Measurements from ENCODE around the gene PTPN1. TPM values are rescaled to one million over a fixed set of nuclear protein-coding genes. Genes with fewer than 3 reads are reported as not detected.

Gene PTPN1
- total and polyA plus RNA-seq, 2 donors (not counting 3 experiments of a cell fraction or from before 2014, with no cell fraction given), result 41.1 to 64.3 TPM

DNA sequence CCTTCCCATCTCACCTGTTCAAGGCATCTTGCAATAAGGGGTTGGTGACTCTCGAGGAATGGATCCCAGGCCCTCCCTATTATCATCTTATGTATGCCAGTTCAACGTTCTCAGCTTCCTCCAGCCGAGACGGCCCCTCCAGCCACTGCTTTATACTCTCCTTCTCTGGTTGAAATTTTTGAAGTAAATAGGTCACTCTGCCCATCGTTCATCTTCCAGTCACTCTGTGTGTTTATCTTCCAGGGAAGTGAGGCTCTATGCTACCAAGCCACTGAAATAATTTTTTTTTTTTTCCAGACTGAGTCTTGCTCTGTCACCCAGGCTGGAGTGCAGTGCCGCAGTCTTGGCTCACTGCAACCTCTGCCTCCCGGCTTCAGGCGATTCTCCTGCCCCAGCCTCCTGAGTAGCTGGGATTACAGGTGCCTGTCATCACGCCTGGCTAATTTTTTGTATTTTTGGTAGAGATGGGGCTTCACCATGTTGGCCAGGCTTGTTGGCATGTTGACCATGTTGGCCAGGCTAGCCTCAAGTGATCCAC is 17.0 kb downstream of the PTPN1 start:
- intact Hi-C loops (cut with micrococcal nuclease) (no loop called here), dilution Hi-C loops (cut with MboI; ENCODE audit: extremely low pct_ligation_motif_present, low sequenced_read_pairs) (no loop called here)
- Histone ChIP-seq H3K27me3 (ENCODE audit: control insufficient read depth in 2 of 2, insufficient read depth in 2 of 2, low read length in 2 of 2) (no peaks in the 10 kb centered on the region), H4K20me1 (replicated peaks; ENCODE audit: control insufficient read depth, extremely low read depth, insufficient read depth, low read length) (no peaks in the 10 kb centered on the region), H3K4me2 (ENCODE audit: insufficient read depth, low read length) (no peak overlapping the region), H3K79me2 (ENCODE audit: control insufficient read depth, insufficient read depth, low read length) (peaks cover 92% of the 10 kb centered on the region), H3K27ac (ENCODE audit: insufficient read depth, low read depth, low read length) (peak overlapping the region; percentile 34), H3K4me1 (ENCODE audit: control insufficient read depth, extremely low read depth, insufficient read depth, low read length) (peaks cover 48% of the 10 kb centered on the region), H3K9ac (replicated peaks; ENCODE audit: extremely low read depth, insufficient read depth, low read length) (no peak overlapping the region), H3K4me3 (replicated peaks in 1 of 3; ENCODE audit: insufficient read depth in 1 of 3, low read depth in 1 of 3, low read length in 3 of 3) (no peak overlapping the region), H2AFZ (ENCODE audit: low read depth, low read length) (no peak overlapping the region), H3K9me3 (replicated peaks; ENCODE audit: control insufficient read depth, insufficient read depth, low read length) (no peaks in the 10 kb centered on the region), H3K9me1 (replicated peaks; ENCODE audit: control insufficient read depth, extremely low read depth, insufficient read depth, low read length) (no peaks in the 10 kb centered on the region), H3K36me3 (ENCODE audit: control insufficient read depth in 2 of 2, extremely low read depth in 1 of 2, insufficient read depth in 2 of 2, low read length in 2 of 2) (no peaks in the 10 kb centered on the region)
- ChIA-PET POLR2A (interaction anchor here (0.8 to 1.0 kb wide), 2 partner anchors 14 to 15 kb away, joined by 3 to 4 read pairs; no protein-coding TSS in a partner anchor), CTCF (interaction anchor here (1.2 to 3.1 kb wide), 8 partner anchors 10 to 49 kb away, joined by 3 to 19 read pairs (median 4); no protein-coding TSS in a partner anchor)
- no TSS peak for BruUV-seq (replicated peaks)
- FAIRE-seq, result no peak
- no peak for DNase-seq (ENCODE audit: low read depth, low spot score)
- TF ChIP-seq GATA2 (IDR thresholded peaks at IDR 0.05; ENCODE audit: insufficient read depth, insufficient read length, low read depth, low read length) (no peak), POLR2AphosphoS5 (IDR thresholded peaks at IDR 0.05; ENCODE audit: insufficient read depth, low read depth, low read length) (no peak), JUN (IDR thresholded peaks at IDR 0.05; ENCODE audit: borderline replicate concordance, insufficient read depth, insufficient read length, low read depth) (no peak), POLR2A (IDR thresholded peaks at IDR 0.05; ENCODE audit: low read depth, low read length) (no peak), EZH2 (IDR thresholded peaks at IDR 0.05; ENCODE audit: borderline replicate concordance, low read depth, low read length, severe bottlenecking) (no peak)
- TF ChIP-seq, protein P1, sequence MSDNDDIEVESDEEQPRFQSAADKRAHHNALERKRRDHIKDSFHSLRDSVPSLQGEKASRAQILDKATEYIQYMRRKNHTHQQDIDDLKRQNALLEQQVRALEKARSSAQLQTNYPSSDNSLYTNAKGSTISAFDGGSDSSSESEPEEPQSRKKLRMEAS (IDR thresholded peaks at IDR 0.05; ENCODE audit: insufficient read depth, insufficient read length), result no peak
- TF ChIP-seq, protein P2, sequence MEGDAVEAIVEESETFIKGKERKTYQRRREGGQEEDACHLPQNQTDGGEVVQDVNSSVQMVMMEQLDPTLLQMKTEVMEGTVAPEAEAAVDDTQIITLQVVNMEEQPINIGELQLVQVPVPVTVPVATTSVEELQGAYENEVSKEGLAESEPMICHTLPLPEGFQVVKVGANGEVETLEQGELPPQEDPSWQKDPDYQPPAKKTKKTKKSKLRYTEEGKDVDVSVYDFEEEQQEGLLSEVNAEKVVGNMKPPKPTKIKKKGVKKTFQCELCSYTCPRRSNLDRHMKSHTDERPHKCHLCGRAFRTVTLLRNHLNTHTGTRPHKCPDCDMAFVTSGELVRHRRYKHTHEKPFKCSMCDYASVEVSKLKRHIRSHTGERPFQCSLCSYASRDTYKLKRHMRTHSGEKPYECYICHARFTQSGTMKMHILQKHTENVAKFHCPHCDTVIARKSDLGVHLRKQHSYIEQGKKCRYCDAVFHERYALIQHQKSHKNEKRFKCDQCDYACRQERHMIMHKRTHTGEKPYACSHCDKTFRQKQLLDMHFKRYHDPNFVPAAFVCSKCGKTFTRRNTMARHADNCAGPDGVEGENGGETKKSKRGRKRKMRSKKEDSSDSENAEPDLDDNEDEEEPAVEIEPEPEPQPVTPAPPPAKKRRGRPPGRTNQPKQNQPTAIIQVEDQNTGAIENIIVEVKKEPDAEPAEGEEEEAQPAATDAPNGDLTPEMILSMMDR (IDR thresholded peaks at IDR 0.05; ENCODE audit: extremely low read depth in 1 of 2, insufficient read depth in 1 of 2, low read depth in 1 of 2, low read length in 2 of 2), result no peak

Data from endothelial cell of umbilical vein (primary cell).